ENCODE results near the gene FMN1.

FMN1 gene, protein sequence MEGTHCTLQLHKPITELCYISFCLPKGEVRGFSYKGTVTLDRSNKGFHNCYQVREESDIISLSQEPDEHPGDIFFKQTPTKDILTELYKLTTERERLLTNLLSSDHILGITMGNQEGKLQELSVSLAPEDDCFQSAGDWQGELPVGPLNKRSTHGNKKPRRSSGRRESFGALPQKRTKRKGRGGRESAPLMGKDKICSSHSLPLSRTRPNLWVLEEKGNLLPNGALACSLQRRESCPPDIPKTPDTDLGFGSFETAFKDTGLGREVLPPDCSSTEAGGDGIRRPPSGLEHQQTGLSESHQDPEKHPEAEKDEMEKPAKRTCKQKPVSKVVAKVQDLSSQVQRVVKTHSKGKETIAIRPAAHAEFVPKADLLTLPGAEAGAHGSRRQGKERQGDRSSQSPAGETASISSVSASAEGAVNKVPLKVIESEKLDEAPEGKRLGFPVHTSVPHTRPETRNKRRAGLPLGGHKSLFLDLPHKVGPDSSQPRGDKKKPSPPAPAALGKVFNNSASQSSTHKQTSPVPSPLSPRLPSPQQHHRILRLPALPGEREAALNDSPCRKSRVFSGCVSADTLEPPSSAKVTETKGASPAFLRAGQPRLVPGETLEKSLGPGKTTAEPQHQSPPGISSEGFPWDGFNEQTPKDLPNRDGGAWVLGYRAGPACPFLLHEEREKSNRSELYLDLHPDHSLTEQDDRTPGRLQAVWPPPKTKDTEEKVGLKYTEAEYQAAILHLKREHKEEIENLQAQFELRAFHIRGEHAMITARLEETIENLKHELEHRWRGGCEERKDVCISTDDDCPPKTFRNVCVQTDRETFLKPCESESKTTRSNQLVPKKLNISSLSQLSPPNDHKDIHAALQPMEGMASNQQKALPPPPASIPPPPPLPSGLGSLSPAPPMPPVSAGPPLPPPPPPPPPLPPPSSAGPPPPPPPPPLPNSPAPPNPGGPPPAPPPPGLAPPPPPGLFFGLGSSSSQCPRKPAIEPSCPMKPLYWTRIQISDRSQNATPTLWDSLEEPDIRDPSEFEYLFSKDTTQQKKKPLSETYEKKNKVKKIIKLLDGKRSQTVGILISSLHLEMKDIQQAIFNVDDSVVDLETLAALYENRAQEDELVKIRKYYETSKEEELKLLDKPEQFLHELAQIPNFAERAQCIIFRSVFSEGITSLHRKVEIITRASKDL (N-terminal part only)

DNA sequence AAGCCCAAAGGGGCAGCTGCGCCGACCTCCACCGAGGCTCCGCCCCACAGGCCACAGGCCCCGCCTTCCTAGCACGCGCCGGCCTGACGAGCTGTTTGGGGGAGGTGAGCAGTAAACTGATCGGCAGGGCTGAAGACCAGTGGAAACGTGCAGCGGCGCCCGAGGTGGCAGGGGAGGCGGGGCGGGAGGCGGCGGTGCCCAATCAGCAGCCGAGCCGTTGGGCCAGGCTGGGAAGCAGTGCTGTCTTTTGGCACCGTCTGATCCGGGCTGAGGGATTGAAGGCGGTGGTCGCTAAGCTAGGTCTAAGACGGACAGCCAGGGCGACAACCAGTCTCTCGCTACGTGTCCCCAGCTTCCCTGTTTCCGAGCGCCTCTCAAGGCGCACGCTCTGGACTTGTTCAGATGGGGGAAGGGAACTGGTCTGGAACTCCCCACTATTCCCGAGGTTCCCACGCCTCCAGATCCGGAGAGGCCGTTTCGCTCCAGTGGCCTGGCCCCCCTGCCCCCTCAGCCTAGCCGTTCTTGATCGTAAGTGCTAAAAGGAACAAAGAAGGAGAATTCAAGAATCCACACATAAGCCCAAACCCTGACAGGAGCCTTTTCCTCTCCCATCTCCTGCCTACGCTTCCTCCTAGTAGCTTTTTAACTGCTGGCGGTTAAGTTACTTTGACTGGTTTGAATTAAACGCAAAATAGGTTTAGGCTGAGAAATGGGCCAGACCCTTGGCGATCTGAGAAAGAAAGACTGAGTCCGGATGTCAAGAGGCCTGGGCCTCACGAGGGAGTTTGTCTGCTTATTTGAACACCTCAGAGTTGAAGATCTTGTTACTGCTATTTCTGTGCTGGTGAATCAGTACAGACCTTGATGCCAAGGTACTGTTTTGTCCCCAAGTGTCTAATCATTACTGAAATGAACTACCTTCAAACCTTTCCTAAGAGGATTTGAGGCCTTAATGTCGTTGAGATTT is at the start of gene FMN1:
Gene FMN1, minus strand, starts transcription at position 11 of the 967 bp plus-strand sequence. CDS start 39,800 bp downstream, outside the sequence.
- no peak within 1 kb of the TSS for H3K27ac Mint-ChIP-seq
- H3K27me3 Mint-ChIP-seq = no peaks in the 10 kb centered on the region
- no peaks in the 10 kb centered on the region for H3K36me3 Mint-ChIP-seq
- peaks cover 14% of the 10 kb centered on the region for H3K4me1 Mint-ChIP-seq (ENCODE audit: low read depth)
- H3K9me3 Mint-ChIP-seq (ENCODE audit: low read depth) = no peaks in the 10 kb centered on the region
- H3K4me3 Mint-ChIP-seq = peak within 1 kb of the TSS; percentile 81

- Mint-ChIP-seq H3K36me3 (no peaks in the 10 kb centered on the region), H3K9me3 (ENCODE audit: low read depth) (no peaks in the 10 kb centered on the region), H3K27ac (no peak overlapping the region), H3K4me3 (no peak overlapping the region), H3K4me1 (ENCODE audit: low read depth) (peaks cover 11% of the 10 kb centered on the region), H3K27me3 (no peaks in the 10 kb centered on the region)
These were observed 49.4 kb upstream of the FMN1 start for GRCh38 chr15:33243869-33244268.

GRCh38 chr15:33243393-33243792 is 48.9 kb upstream of the FMN1 start:
- no peaks in the 10 kb centered on the region for H3K36me3 Mint-ChIP-seq
- no peak overlapping the region for H3K4me3 Mint-ChIP-seq
- peaks cover 11% of the 10 kb centered on the region for H3K4me1 Mint-ChIP-seq (ENCODE audit: low read depth)
- no peak overlapping the region for H3K27ac Mint-ChIP-seq
- no peaks in the 10 kb centered on the region for H3K9me3 Mint-ChIP-seq (ENCODE audit: low read depth)
- H3K27me3 Mint-ChIP-seq = no peaks in the 10 kb centered on the region

DNA sequence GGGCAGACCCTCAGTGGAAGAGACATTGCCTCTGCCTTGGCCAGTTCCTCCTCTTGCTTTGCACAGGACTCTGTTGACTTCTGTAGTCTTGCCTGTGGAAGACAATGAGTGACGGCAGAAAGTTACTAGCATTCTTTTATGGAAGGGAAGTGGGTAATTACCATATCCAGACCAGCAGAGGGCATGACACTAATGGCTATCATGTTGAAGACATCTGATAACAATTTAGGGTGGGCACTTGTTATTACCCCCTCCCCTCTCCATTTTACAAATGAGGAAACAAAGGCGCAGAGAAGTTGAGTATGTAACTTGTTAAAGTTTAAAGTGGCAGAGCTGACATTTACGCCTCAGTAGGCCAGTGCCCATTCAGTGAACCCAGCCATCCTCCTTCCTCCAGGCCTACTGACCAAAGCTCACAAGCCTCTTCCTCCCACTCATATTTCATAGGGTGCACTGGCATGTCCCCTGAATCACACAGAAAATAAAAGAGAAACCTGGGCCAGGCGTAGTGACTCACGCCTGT is 48.2 kb upstream of the FMN1 start:
- Mint-ChIP-seq H3K36me3 (no peaks in the 10 kb centered on the region), H3K4me1 (ENCODE audit: low read depth) (peaks cover 11% of the 10 kb centered on the region), H3K27ac (no peak overlapping the region), H3K9me3 (ENCODE audit: low read depth) (no peaks in the 10 kb centered on the region), H3K27me3 (no peaks in the 10 kb centered on the region), H3K4me3 (no peak overlapping the region)

DNA sequence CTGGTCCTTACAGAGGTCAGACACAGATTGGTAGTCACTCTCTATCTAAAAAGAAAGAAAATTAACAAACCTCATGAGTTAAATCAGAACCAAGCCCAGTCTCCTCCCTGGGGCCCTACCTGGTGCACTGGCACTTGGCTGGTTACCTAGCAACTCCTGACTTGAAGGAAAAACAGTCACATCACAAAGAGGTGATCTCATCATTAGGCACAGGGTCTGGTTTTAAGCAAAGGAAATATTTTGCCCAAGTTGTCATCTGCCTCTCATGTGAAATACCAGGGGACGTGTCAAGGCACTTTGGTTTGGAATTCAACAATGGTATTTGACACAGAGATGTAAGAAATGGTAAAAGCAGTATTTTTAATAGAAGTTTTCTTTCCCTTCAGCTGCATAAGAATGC is 47.7 kb upstream of the FMN1 start:
- Mint-ChIP-seq H3K9me3 (ENCODE audit: low read depth) (no peaks in the 10 kb centered on the region), H3K4me3 (no peak overlapping the region), H3K27ac (no peak overlapping the region), H3K27me3 (no peaks in the 10 kb centered on the region), H3K36me3 (no peaks in the 10 kb centered on the region), H3K4me1 (ENCODE audit: low read depth) (peaks cover 11% of the 10 kb centered on the region)

- Mint-ChIP-seq H3K27ac (no peak overlapping the region), H3K4me1 (ENCODE audit: low read depth) (peaks cover 3% of the 10 kb centered on the region), H3K4me3 (no peak overlapping the region), H3K9me3 (ENCODE audit: low read depth) (no peaks in the 10 kb centered on the region), H3K36me3 (no peaks in the 10 kb centered on the region), H3K27me3 (peaks cover 3% of the 10 kb centered on the region)
These were observed 42.5 kb upstream of the FMN1 start for GRCh38 chr15:33236841-33237509.

- Mint-ChIP-seq H3K9me3 (ENCODE audit: low read depth) (no peaks in the 10 kb centered on the region), H3K4me1 (ENCODE audit: low read depth) (no peaks in the 10 kb centered on the region), H3K36me3 (no peaks in the 10 kb centered on the region), H3K27ac (no peak overlapping the region), H3K27me3 (peaks cover 3% of the 10 kb centered on the region), H3K4me3 (no peak overlapping the region)
These were observed 39.5 kb upstream of the FMN1 start for GRCh38 chr15:33234020-33234461.

GRCh38 chr15:33226559-33227181 is 32.2 kb upstream of the FMN1 start:
- H3K27ac Mint-ChIP-seq = peak overlapping the region; percentile 68
- no peaks in the 10 kb centered on the region for H3K27me3 Mint-ChIP-seq
- H3K4me1 Mint-ChIP-seq (ENCODE audit: low read depth) = peaks cover 24% of the 10 kb centered on the region
- H3K36me3 Mint-ChIP-seq = no peaks in the 10 kb centered on the region
- H3K4me3 Mint-ChIP-seq = peak overlapping the region; percentile 23
- H3K9me3 Mint-ChIP-seq (ENCODE audit: low read depth) = no peaks in the 10 kb centered on the region

DNA sequence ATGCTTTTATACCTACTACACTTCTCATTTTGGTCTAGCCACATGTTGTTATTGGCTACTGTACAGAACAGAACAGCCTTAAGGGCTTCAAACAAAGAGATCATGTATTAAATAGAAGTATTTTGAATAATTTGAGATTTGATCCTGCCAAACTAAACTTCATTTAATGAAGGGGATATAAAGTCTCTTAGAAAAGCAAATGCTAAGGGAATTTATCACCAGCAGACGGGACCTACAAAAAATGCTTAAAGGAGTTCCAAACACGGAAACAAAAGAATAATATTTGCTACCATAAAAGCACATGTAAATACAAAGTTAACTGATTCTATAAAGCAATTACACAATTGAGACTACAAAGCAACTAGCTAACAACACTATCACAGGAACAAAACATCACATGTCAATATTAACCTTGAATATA is 23.6 kb upstream of the FMN1 start:
- Mint-ChIP-seq H3K36me3 (no peaks in the 10 kb centered on the region), H3K27me3 (peaks cover 1% of the 10 kb centered on the region), H3K4me1 (ENCODE audit: low read depth) (peaks cover 1% of the 10 kb centered on the region), H3K27ac (no peak overlapping the region), H3K4me3 (no peak overlapping the region), H3K9me3 (ENCODE audit: low read depth) (no peaks in the 10 kb centered on the region)

- H3K36me3 Mint-ChIP-seq = no peaks in the 10 kb centered on the region
- H3K9me3 Mint-ChIP-seq (ENCODE audit: low read depth) = no peaks in the 10 kb centered on the region
- H3K27me3 Mint-ChIP-seq = peaks cover 1% of the 10 kb centered on the region
- no peak overlapping the region for H3K4me3 Mint-ChIP-seq
- no peak overlapping the region for H3K27ac Mint-ChIP-seq
- peaks cover 1% of the 10 kb centered on the region for H3K4me1 Mint-ChIP-seq (ENCODE audit: low read depth)
These were observed 21.7 kb upstream of the FMN1 start for GRCh38 chr15:33215941-33216872.

GRCh38 chr15:33211176-33211808 is 16.8 kb upstream of the FMN1 start:
- no peaks in the 10 kb centered on the region for H3K27me3 Mint-ChIP-seq
- no peak overlapping the region for H3K27ac Mint-ChIP-seq
- H3K4me1 Mint-ChIP-seq (ENCODE audit: low read depth) = peaks cover 7% of the 10 kb centered on the region
- no peaks in the 10 kb centered on the region for H3K36me3 Mint-ChIP-seq
- no peaks in the 10 kb centered on the region for H3K9me3 Mint-ChIP-seq (ENCODE audit: low read depth)
- no peak overlapping the region for H3K4me3 Mint-ChIP-seq

Data from activated naive CD8-positive, alpha-beta T cell (primary cell).